OCI-LY7 (cell line): ENCODE results near the gene NIPAL1.
"Not testable (repeated sequence)": the region's sequence is repeated elsewhere in the genome, so short reads cannot be mapped to it uniquely, and the experiment has no call there.

Source experiments
- CTCF ChIP-seq: fragments of 200-600 bp; sonication (generic); conservative IDR thresholded peaks from 2 replicates; pipeline ENCODE4 v1.5.1; 2014; ENCODE audit warnings: mild to moderate bottlenecking, antibody characterized with exemption, low read length, moderate library complexity, mixed read lengths
- EZH2phosphoT487 ChIP-seq: fragments of 200-600 bp; sonication (generic); IDR thresholded peaks from 2 replicates; pipeline ENCODE4 v1.6.1; 2018; ENCODE audit warnings: low read depth, borderline replicate concordance, mild to moderate bottlenecking, mixed run types, antibody characterized with exemption, low read length, moderate library complexity, mixed read lengths

DNA sequence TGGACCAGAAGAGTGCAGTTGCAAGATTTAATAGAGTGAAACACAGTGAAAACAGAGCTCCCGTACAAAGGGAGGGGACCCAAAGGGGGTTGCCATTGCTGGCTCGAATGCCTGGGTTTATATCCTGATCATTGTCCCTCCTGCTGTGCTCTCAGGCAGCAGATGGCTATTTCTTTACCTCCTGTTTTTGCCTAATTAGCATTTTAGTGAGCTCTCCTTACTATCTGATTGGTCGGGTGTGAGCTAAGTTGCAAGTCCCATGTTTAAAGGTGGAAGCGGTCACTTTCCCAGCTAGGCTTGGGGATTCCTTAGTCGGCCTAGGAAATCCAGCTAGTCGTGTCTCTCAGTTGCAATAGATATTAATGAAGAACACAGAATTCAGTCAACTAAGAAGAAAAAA lies 5.7 kb upstream of the NIPAL1 start:
- TF ChIP-seq CTCF, EZH2phosphoT487: not testable (repeated sequence)
